T-helper 1 cell (primary cell): ENCODE measurements around the gene PLEKHJ1.
"Not testable (repeated sequence)": the region's sequence is repeated elsewhere in the genome, so short reads cannot be mapped to it uniquely, and the experiment has no call there.

Source experiments
- DNase-seq, 5 donors: peaks; one replicate each; pipeline ENCODE4 v3.0.0-alpha.2; 2012 to 2020

The PLEKHJ1 gene

GRCh38 chr19:2217591-2217990 lies 18.5 kb downstream of the PLEKHJ1 start:
- no peak for DNase-seq

- no peak for DNase-seq
Measured at GRCh38 chr19:2216361-2217225, 19.5 kb downstream of the PLEKHJ1 start.

- DNase-seq = peak in 3 of 5 donors; percentile 25 to 35 (median 34)
Measured at GRCh38 chr19:2215281-2215751, 20.8 kb downstream of the PLEKHJ1 start.

GRCh38 chr19:2214251-2214650 lies 21.9 kb downstream of the PLEKHJ1 start:
- no peak for DNase-seq

GRCh38 chr19:2213799-2214198 lies 22.3 kb downstream of the PLEKHJ1 start:
- no peak for DNase-seq

- no peak for DNase-seq
Measured at GRCh38 chr19:2212861-2213711, 23.0 kb downstream of the PLEKHJ1 start.

GRCh38 chr19:2210987-2211740 lies 25.0 kb downstream of the PLEKHJ1 start:
- DNase-seq = no peak

GRCh38 chr19:2210206-2210605 lies 25.9 kb downstream of the PLEKHJ1 start:
- no peak for DNase-seq

GRCh38 chr19:2209408-2209807 lies 26.7 kb downstream of the PLEKHJ1 start:
- DNase-seq = no peak

- DNase-seq = no peak
Measured at GRCh38 chr19:2208975-2209374, 27.2 kb downstream of the PLEKHJ1 start.

- no peak for DNase-seq
Measured at GRCh38 chr19:2207991-2208860, 27.9 kb downstream of the PLEKHJ1 start.

- DNase-seq = no peak
Measured at GRCh38 chr19:2207008-2207407, 29.1 kb downstream of the PLEKHJ1 start.

- DNase-seq = no peak
Measured at GRCh38 chr19:2202366-2202765, 33.8 kb downstream of the PLEKHJ1 start.

GRCh38 chr19:2201473-2202148 lies 34.5 kb downstream of the PLEKHJ1 start:
- DNase-seq = no peak

- DNase-seq = not testable (repeated sequence)
Measured at GRCh38 chr19:2200624-2201294, 35.4 kb downstream of the PLEKHJ1 start.

- no peak for DNase-seq
Measured at GRCh38 chr19:2199861-2200623, 36.1 kb downstream of the PLEKHJ1 start.

GRCh38 chr19:2199215-2199614 lies 36.9 kb downstream of the PLEKHJ1 start:
- no peak for DNase-seq

GRCh38 chr19:2198317-2198716 lies 37.8 kb downstream of the PLEKHJ1 start:
- DNase-seq = no peak

- DNase-seq = no peak
Measured at GRCh38 chr19:2197270-2197669, 38.9 kb downstream of the PLEKHJ1 start.

- DNase-seq = no peak
Measured at GRCh38 chr19:2195914-2196313, 40.2 kb downstream of the PLEKHJ1 start.
